ENCODE measurements around the gene ACADL.

GRCh38 chr2:210262036-210262435 lies 36.8 kb upstream of the ACADL start:
- TF ChIP-seq EZH2 (IDR thresholded peaks at IDR 0.05): no peak
- TF ChIP-seq, protein P1, sequence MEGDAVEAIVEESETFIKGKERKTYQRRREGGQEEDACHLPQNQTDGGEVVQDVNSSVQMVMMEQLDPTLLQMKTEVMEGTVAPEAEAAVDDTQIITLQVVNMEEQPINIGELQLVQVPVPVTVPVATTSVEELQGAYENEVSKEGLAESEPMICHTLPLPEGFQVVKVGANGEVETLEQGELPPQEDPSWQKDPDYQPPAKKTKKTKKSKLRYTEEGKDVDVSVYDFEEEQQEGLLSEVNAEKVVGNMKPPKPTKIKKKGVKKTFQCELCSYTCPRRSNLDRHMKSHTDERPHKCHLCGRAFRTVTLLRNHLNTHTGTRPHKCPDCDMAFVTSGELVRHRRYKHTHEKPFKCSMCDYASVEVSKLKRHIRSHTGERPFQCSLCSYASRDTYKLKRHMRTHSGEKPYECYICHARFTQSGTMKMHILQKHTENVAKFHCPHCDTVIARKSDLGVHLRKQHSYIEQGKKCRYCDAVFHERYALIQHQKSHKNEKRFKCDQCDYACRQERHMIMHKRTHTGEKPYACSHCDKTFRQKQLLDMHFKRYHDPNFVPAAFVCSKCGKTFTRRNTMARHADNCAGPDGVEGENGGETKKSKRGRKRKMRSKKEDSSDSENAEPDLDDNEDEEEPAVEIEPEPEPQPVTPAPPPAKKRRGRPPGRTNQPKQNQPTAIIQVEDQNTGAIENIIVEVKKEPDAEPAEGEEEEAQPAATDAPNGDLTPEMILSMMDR (IDR thresholded peaks at IDR 0.05): no peak
- no peak for TF ChIP-seq EZH2phosphoT487 (IDR thresholded peaks at IDR 0.05)
